H1 (cell line): ENCODE measurements around the gene CAPN9. TPM values are rescaled to one million over a fixed set of nuclear protein-coding genes. Genes with fewer than 3 reads are reported as not detected.

Experiments used
- CTCF ChIA-PET: fragments of 300-600 bp; sonication (Branson Sonifier 250); formaldehyde crosslinking; loops from one replicate; lab custom pipeline; 2021; ENCODE audit not compliant: partially characterized antibody; lab: Charles Lee
- POLR2A ChIA-PET: fragments of 300-600 bp; sonication (Branson Sonifier 250); formaldehyde crosslinking; loops from one replicate; lab custom pipeline; 2021; ENCODE audit warnings: inconsistent platforms; ENCODE audit not compliant: partially characterized antibody; lab: Charles Lee
- DNase-seq, 2 experiments: peaks; one replicate each; pipeline versions ENCODE4 v3.0.0 to v3.0.0-alpha.2; 2010 to 2022; ENCODE audit warnings: low spot score in 2 of 2, low read depth in 1 of 2, mixed read lengths in 1 of 2
- FAIRE-seq: peaks from 2 replicates; lab custom pipeline; 2011; peaks lifted over from hg19 to GRCh38; lab: Jason Lieb, UNC
- H2AFZ ChIP-seq: 2 replicates; pipeline ENCODE4 v1.8.1; 2012; ENCODE audit warnings: low read length, inconsistent platforms
- H2AK5ac ChIP-seq: 2 replicates; pipeline ENCODE4 v1.6.1; 2013; ENCODE audit warnings: low read depth, low read length
- H2BK120ac ChIP-seq: replicated peaks from 2 replicates; pipeline ENCODE3; 2013; ENCODE audit warnings: low read depth, low read length, inconsistent platforms
- H2BK12ac ChIP-seq: 2 replicates; pipeline ENCODE4 v1.6.1; 2013; ENCODE audit warnings: low read depth, low read length
- H2BK15ac ChIP-seq: 2 replicates; pipeline ENCODE4 v1.6.1; 2013; ENCODE audit warnings: low read length
- H2BK20ac ChIP-seq: 2 replicates; pipeline ENCODE4 v1.6.1; 2013; ENCODE audit warnings: low read length
- H2BK5ac ChIP-seq: 2 replicates; pipeline ENCODE4 v1.6.1; 2013; ENCODE audit warnings: low read depth, low read length
- H3K14ac ChIP-seq: 2 replicates; pipeline ENCODE4 v1.6.1; 2013; ENCODE audit warnings: inconsistent platforms; ENCODE audit not compliant: insufficient read length
- H3K18ac ChIP-seq: 2 replicates; pipeline ENCODE4 v1.6.1; 2013; ENCODE audit warnings: low read length; ENCODE audit errors: extremely low read depth
- H3K23ac ChIP-seq: 2 replicates; pipeline ENCODE4 v1.6.1; 2013; ENCODE audit warnings: inconsistent platforms; ENCODE audit not compliant: insufficient read length
- H3K23me2 ChIP-seq: 2 replicates; pipeline ENCODE4 v1.6.1; 2013; ENCODE audit warnings: low read depth, low read length
- H3K27ac ChIP-seq: 2 replicates; pipeline ENCODE4 v1.6.1; 2011; ENCODE audit warnings: low read depth, low read length, inconsistent platforms
- H3K27me3 ChIP-seq, 4 experiments: replicated peaks in 1 of 4; 1 replicate in 1 of 4; 2 replicates in 3 of 4; pipeline versions ENCODE4 v1.6.1 to v1.8.1; 2011 to 2013; ENCODE audit warnings: low read length in 3 of 4, mild to moderate bottlenecking in 3 of 4, inconsistent platforms in 2 of 4, mixed read lengths in 2 of 4, moderate library complexity in 1 of 4; ENCODE audit not compliant: control insufficient read depth in 3 of 4, insufficient read depth in 3 of 4; ENCODE audit errors: extremely low read depth in 1 of 4
- H3K36me3 ChIP-seq, 4 experiments: 2 replicates each; pipeline versions ENCODE4 v1.6.1 to v1.8.1; 2011 to 2013; ENCODE audit warnings: mild to moderate bottlenecking in 4 of 4, low read length in 3 of 4, moderate library complexity in 2 of 4, control low read depth in 1 of 4, inconsistent platforms in 1 of 4; ENCODE audit not compliant: insufficient read depth in 4 of 4, control insufficient read depth in 2 of 4
- H3K4ac ChIP-seq: replicated peaks from 2 replicates; pipeline ENCODE3; 2013; ENCODE audit warnings: low read length, low read depth, mixed read lengths, inconsistent platforms; ENCODE audit not compliant: insufficient read length
- H3K4me1 ChIP-seq, 4 experiments: replicated peaks in 1 of 4; 1 replicate in 1 of 4; 2 replicates in 3 of 4; pipeline versions ENCODE4 v1.6.1 to v1.8.1; 2011 to 2013; ENCODE audit warnings: low read length in 3 of 4, inconsistent platforms in 2 of 4, mixed read lengths in 1 of 4; ENCODE audit not compliant: insufficient read depth in 4 of 4, control insufficient read depth in 3 of 4
- H3K4me2 ChIP-seq, 2 experiments: 2 replicates each; pipeline versions ENCODE4 v1.6.1 to v1.8.1; 2011 to 2013; ENCODE audit warnings: low read depth in 2 of 2, low read length in 2 of 2, control low read depth in 1 of 2, inconsistent platforms in 1 of 2, mild to moderate bottlenecking in 1 of 2; ENCODE audit not compliant: insufficient read depth in 1 of 2
- H3K4me3 ChIP-seq, 4 experiments: fragments of 200-600, 300-600 bp in 1 of 4; sonication (generic), shearing (Covaris generic), sonication (Bioruptor Twin) in 1 of 4; 2 replicates each; pipeline versions ENCODE4 v1.5.1 to v1.8.1; 2011 to 2016; ENCODE audit warnings: low read length in 4 of 4, low read depth in 3 of 4, control low read depth in 2 of 4, inconsistent platforms in 2 of 4, mild to moderate bottlenecking in 2 of 4, mixed read lengths in 1 of 4, moderate library complexity in 1 of 4; ENCODE audit not compliant: insufficient read depth in 2 of 4; ENCODE audit errors: extremely low read depth in 1 of 4
- H3K56ac ChIP-seq: replicated peaks from 2 replicates; pipeline ENCODE3; 2013; ENCODE audit warnings: low read depth, mild to moderate bottlenecking, mixed read lengths, low read length, inconsistent platforms; ENCODE audit not compliant: insufficient read length
- H3K79me1 ChIP-seq: 2 replicates; pipeline ENCODE4 v1.6.1; 2013; ENCODE audit warnings: low read depth, low read length, control low read depth
- H3K79me2 ChIP-seq, 2 experiments: 2 replicates each; pipeline versions ENCODE4 v1.6.1 to v1.8.1; 2012 to 2013; ENCODE audit warnings: low read length in 2 of 2, mild to moderate bottlenecking in 2 of 2, inconsistent platforms in 1 of 2; ENCODE audit not compliant: insufficient read depth in 2 of 2, control insufficient read depth in 1 of 2
- H3K9ac ChIP-seq, 4 experiments: replicated peaks in 1 of 4; 1 replicate in 1 of 4; 2 replicates in 3 of 4; pipeline versions ENCODE4 v1.6.1 to v1.8.1; 2011 to 2013; ENCODE audit warnings: low read depth in 3 of 4, low read length in 3 of 4, control low read depth in 2 of 4, mild to moderate bottlenecking in 2 of 4, moderate library complexity in 2 of 4, inconsistent platforms in 1 of 4; ENCODE audit errors: extremely low read depth in 1 of 4
- H3K9me3 ChIP-seq, 2 experiments: 2 replicates each; pipeline versions ENCODE4 v1.6.1 to v1.8.1; 2012 to 2013; ENCODE audit warnings: mild to moderate bottlenecking in 2 of 2, moderate library complexity in 2 of 2, control low read depth in 1 of 2, inconsistent platforms in 1 of 2, low read depth in 1 of 2, low read length in 1 of 2, mixed read lengths in 1 of 2; ENCODE audit not compliant: insufficient read depth in 2 of 2
- H4K20me1 ChIP-seq, 2 experiments: replicated peaks in 1 of 2; 2 replicates each; pipeline versions ENCODE3 to v1.8.1; 2011 to 2013; ENCODE audit warnings: inconsistent platforms in 2 of 2, low read length in 2 of 2, mild to moderate bottlenecking in 1 of 2; ENCODE audit not compliant: insufficient read depth in 2 of 2, control insufficient read depth in 1 of 2
- H4K5ac ChIP-seq: 2 replicates; pipeline ENCODE4 v1.6.1; 2013; ENCODE audit warnings: low read length, low read depth, mixed read lengths, inconsistent platforms; ENCODE audit not compliant: insufficient read length
- H4K8ac ChIP-seq: 2 replicates; pipeline ENCODE4 v1.8.0; 2013; ENCODE audit warnings: mild to moderate bottlenecking, moderate library complexity, low read length, inconsistent platforms; ENCODE audit not compliant: insufficient read depth; ENCODE audit errors: extremely low read depth
- H4K91ac ChIP-seq: replicated peaks from 2 replicates; pipeline ENCODE3; 2013; ENCODE audit warnings: low read length, mixed read lengths, inconsistent platforms; ENCODE audit not compliant: insufficient read length
- CHD1 ChIP-seq: IDR thresholded peaks from 2 replicates; pipeline ENCODE4 v1.6.1; 2012; ENCODE audit warnings: low read depth, low read length, improper control_type of control experiment
- HDAC2 ChIP-seq, 2 experiments: fragments of 300-600 bp in 1 of 2; sonication (generic) in 1 of 2; IDR thresholded peaks; 2 replicates each; pipeline ENCODE4 v1.6.1; 2011 to 2012; ENCODE audit warnings: low read depth in 2 of 2, low read length in 2 of 2, mild to moderate bottlenecking in 2 of 2, moderate library complexity in 2 of 2, borderline replicate concordance in 1 of 2, inconsistent platforms in 1 of 2
- POLR2A ChIP-seq, 2 experiments: IDR thresholded peaks; 1 replicate in 1 of 2; 2 replicates in 1 of 2; pipeline ENCODE4 v1.6.1; 2011; ENCODE audit warnings: low read depth in 2 of 2, low read length in 2 of 2, mild to moderate bottlenecking in 2 of 2; ENCODE audit errors: control extremely low read depth in 1 of 2
- SIX5 ChIP-seq: IDR thresholded peaks from 2 replicates; pipeline ENCODE4 v1.6.1; 2011; ENCODE audit warnings: mild to moderate bottlenecking, low read depth, low read length
- SP1 ChIP-seq: IDR thresholded peaks from 2 replicates; pipeline ENCODE4 v1.6.1; 2011; ENCODE audit warnings: low read depth, low read length
- TAF7 ChIP-seq: optimal IDR thresholded peaks from 2 replicates; pipeline ENCODE3; 2011; ENCODE audit warnings: low read depth, mild to moderate bottlenecking, inconsistent platforms, low read length, moderate library complexity, borderline replicate concordance
- TCF12 ChIP-seq: IDR thresholded peaks from 2 replicates; pipeline ENCODE4 v1.6.1; 2011; ENCODE audit warnings: low read depth, mild to moderate bottlenecking, low read length
- WGBS, 2 experiments: shearing (Covaris generic) in 1 of 2; methylation state at CpG; one replicate each; pipeline versions ENCODE4 v1.1.6 to v1.1.7; 2013 to 2015; ENCODE audit warnings: low lambda C conversion rate in 2 of 2, mixed read lengths in 2 of 2, inconsistent platforms in 1 of 2, low coverage in 1 of 2, missing lambda C conversion rate in 1 of 2; ENCODE audit not compliant: insufficient replicate concordance in 2 of 2, insufficient coverage in 1 of 2, insufficient read length in 1 of 2; ENCODE audit errors: extremely low coverage in 1 of 2, missing lambda C conversion rate in 1 of 2; 5-methylcytosine and 5-hydroxymethylcytosine counted together
- polyA plus RNA-seq, 7 experiments: library from polyadenylated mRNA; depleted of rRNA in 3 of 7; stranded (reverse) in 5 of 7; unstranded in 2 of 7; fragments of >200 nt in 5 of 7; fragments of 200-250 nt in 2 of 7; gene quantifications; 1 replicate in 5 of 7; 2 replicates in 1 of 7; 4 replicates in 1 of 7; pipeline versions ENCODE4 v1.2.1 to v1.2.3, GENCODE V29; 2011 to 2013; ENCODE audit warnings: missing spikeins in 2 of 7, mixed read lengths in 2 of 7
- total RNA-seq: library from RNA; stranded (reverse); fragmentation: NEBNext Ultra II Directional; extraction: Animal tissue kit (Norgen Biotek cat#: 25700); gene quantifications from 2 replicates; pipeline ENCODE4 v1.2.1, GENCODE V29; 2021
- TF ChIP-seq, protein P1 (sequence below): IDR thresholded peaks from 2 replicates; pipeline ENCODE4 v1.6.1; 2012; ENCODE audit warnings: inconsistent platforms

The CAPN9 gene
- total and polyA plus RNA-seq, 2 of the 8 experiments (the other 6 are each of a cell fraction or from before 2014, with no cell fraction given) = 0.22 to 0.76 TPM

DNA sequence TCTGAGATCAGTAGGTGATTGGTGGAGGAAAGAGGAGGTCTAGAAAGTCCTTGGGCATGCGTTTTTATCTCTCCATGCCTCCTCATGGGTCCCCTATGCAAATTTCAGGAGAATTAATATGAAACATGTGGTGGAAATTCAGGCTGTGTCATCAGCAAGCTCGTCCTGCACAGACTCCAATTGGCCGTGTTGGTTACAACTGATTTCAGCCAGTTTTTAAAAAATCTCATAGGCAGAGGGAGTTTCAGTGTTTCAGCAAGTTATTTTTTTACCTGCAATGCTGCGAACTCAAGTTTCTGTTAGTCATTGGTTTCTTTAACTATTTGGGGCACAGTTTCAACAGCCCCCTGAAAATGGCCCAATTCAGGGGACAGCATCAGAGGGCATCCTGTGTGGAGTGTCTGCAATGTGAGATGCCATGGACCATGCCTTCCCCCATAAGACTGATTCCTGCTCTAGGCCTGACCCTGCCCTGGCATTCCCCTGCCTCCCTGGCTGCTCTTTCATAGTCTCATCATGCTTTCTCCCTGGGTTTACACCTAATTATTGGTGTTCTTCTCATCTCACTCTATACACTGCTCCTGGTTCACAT lies 61.2 kb downstream of the CAPN9 start:
- H3K18ac ChIP-seq = no peak overlapping the region
- no peak overlapping the region for H2BK5ac ChIP-seq
- H4K8ac ChIP-seq = no peak overlapping the region
- H3K4me2 ChIP-seq = no peak overlapping the region
- H3K4me1 ChIP-seq = no peaks in the 10 kb centered on the region
- no peaks in the 10 kb centered on the region for H3K79me2 ChIP-seq
- WGBS, 2 experiments = 83% methylated on average over 4 of the region's 4 CpGs; no CpG with 5 or more reads in 1 of the 2 experiments
- no peak overlapping the region for H3K4me3 ChIP-seq
- H3K9me3 ChIP-seq = 0 out of 4 replicates have a peak, but pooled peaks cover 0 to 5% of the 10 kb centered on the region in 2 experiments
- no peak overlapping the region for H2BK12ac ChIP-seq
- ChIA-PET CTCF (interaction anchor here (0.6 to 4.7 kb wide), 6 partner anchors 10 to 399 kb away, joined by 3 to 27 read pairs (median 4); no protein-coding TSS in a partner anchor), POLR2A (no interaction called here)
- no peaks in the 10 kb centered on the region for H3K23me2 ChIP-seq
- TF ChIP-seq TCF12 = no peak
- TF ChIP-seq POLR2A (IDR thresholded peaks at IDR 0.05; ENCODE audit: control extremely low read depth in 1 of 2, low read depth in 2 of 2, low read length in 2 of 2) = no peak
- no peak for TF ChIP-seq HDAC2 (IDR thresholded peaks at IDR 0.05; ENCODE audit: borderline replicate concordance in 1 of 2, low read depth in 2 of 2, low read length in 2 of 2)
- TF ChIP-seq TAF7 = no peak
- TF ChIP-seq, protein P1, sequence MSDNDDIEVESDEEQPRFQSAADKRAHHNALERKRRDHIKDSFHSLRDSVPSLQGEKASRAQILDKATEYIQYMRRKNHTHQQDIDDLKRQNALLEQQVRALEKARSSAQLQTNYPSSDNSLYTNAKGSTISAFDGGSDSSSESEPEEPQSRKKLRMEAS = no peak
- no peak for TF ChIP-seq CHD1
- TF ChIP-seq SIX5 = no peak
- no peak for TF ChIP-seq SP1
- H4K5ac ChIP-seq = no peak overlapping the region
- H4K20me1 ChIP-seq = no peaks in the 10 kb centered on the region
- H3K9ac ChIP-seq = no peak overlapping the region
- H3K36me3 ChIP-seq = no peaks in the 10 kb centered on the region
- H3K27me3 ChIP-seq = no peaks in the 10 kb centered on the region
- H3K27ac ChIP-seq = no peak overlapping the region
- FAIRE-seq = no peak
- DNase-seq = peak in 1 of 2 experiments; percentile 4
- H2AK5ac ChIP-seq = no peak overlapping the region
- no peak overlapping the region for H2BK120ac ChIP-seq
- H2BK20ac ChIP-seq = no peak overlapping the region
- no peak overlapping the region for H3K14ac ChIP-seq
- no peak overlapping the region for H3K56ac ChIP-seq
- H3K79me1 ChIP-seq = no peaks in the 10 kb centered on the region
- no peak overlapping the region for H2AFZ ChIP-seq
- H4K91ac ChIP-seq = no peak overlapping the region
- no peak overlapping the region for H2BK15ac ChIP-seq
- no peak overlapping the region for H3K4ac ChIP-seq
- H3K23ac ChIP-seq = no peak overlapping the region
